AG08396 (cell line): ENCODE measurements around the gene IFNA10.
A peak's percentile ranks its signal among the peaks of the same experiment; 100 is the strongest.
"Not testable (repeated sequence)": the region's sequence is repeated elsewhere in the genome, so short reads cannot be mapped to it uniquely, and the experiment has no call there.

ENCODE experiments used
- DNase-seq: peaks from one replicate; pipeline ENCODE4 v3.0.0; 2012; ENCODE audit warnings: low spot score, mixed read lengths

IFNA10 gene

GRCh38 chr9:21207043-21207442 lies at the start of gene IFNA10:
TSS of gene IFNA10 (minus strand) at chr9:21207143. CDS start at chr9:21207097, 46 bp downstream.
- not testable (repeated sequence) for DNase-seq

DNA sequence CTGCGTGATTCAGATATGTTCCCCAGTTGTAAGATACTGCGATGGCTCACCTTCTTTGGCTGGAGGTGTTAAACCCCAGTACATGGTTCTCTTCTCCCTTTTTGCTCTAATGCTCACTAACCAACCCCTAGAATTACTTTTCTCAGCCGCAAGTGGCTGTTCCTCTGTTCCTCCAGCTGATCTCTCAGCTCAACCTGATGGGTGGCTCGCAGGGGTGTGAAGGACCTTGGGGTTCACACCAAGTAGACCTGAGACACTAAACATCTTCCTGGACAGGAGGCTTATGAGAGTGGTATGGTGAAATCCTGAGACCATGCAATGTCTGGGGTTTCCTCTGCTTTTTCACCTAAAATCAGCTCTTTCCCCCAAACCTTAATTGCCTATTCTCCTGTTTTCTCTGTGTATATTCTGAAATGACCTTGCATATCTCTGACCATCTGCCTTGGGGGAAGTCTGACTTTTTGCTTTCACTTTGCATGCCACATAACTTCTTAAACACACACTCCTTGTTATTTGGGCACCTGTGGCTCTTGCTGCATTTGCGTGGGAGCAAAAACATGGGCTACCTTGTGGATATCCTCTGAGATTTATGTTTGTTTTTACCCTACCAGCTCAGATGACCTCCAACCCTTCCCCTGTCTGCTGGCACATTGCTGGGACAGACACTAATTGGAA lies 48.7 kb upstream of the IFNA10 start:
- DNase-seq: no peak

GRCh38 chr9:21252721-21253547 lies 46.0 kb upstream of the IFNA10 start:
- DNase-seq: peak; percentile 20

GRCh38 chr9:21251638-21252037 lies 44.7 kb upstream of the IFNA10 start:
- DNase-seq: no peak

DNA sequence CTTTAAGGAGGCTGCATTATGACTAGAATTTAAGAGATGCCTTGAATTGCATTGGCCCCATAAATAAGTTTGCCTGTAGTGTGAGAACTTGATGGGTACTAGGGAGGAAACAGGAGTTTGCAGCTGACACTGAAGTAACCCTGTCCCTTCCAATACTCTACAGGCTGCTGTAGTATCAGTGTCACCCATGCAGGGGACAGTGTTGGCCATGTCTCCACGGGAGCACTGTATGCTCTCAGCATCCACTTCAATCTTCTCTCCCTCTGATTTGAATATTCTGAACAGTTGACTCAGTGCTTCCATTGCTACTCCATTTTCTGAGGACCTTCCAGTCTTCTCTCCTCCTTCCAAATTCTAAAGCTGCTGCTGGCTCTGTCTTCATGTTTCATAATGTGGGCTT lies 44.2 kb upstream of the IFNA10 start:
- DNase-seq: no peak

DNA sequence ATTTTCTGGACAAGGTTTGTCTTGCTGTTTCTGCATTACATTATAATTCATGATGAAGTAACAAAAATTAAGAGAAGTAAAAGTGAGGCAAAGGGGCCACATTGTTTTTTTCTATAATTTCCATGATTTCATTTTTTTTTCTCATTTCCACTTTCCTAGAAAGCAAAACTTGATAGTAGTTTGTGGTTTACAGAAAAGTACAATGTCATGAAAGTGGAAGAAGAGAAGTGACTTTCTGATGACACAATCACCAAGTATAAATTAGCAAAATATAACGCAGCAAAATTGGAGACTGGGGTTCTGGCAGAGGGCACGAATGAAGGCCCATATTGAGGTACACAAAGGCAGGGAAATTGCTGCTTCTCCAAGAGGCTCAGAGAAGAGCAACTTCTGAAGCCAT lies 37.9 kb upstream of the IFNA10 start:
- DNase-seq: no peak

DNA sequence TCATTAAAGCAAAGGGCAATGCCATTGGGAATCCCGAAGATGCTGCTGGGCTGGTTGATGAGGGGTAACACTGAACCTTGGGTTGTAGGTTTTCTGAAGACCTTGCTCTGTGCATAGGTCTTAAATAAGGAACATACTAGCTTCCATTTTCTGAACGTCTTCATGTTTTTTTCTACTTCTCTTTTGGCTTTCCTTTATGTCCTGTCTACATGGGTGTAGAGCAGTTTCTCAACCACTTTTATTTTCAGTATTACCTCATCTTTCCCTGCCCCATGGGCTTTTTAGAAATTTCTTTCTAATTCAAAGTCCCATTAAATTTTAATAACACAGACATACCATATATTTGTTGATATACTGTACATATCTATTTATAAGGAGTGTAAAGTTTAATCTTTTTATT lies 33.0 kb upstream of the IFNA10 start, which contains the start of gene IFNA14:
Gene IFNA14 (minus strand): TSS at position 95 of the 400 bp plus-strand sequence. CDS start 70 bp downstream, at position 25.
- no peak for DNase-seq

DNA sequence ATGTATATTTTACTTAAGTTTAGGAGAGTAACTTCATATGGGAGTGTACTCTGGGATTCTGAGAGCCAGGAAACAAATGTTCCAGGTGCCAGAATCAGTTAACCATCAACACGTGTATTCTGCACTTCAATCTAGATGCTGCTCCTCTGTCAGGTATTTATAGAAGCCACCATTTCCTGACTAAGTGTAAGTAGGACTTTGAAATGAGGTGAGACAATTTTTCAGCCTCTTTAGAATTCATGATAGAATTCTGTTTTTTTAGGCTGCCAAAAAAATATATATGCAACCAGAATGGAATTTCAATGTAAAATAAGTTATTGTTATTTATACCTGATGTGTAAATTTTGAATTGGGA lies 29.4 kb upstream of the IFNA10 start:
- DNase-seq: not testable (repeated sequence)

DNA sequence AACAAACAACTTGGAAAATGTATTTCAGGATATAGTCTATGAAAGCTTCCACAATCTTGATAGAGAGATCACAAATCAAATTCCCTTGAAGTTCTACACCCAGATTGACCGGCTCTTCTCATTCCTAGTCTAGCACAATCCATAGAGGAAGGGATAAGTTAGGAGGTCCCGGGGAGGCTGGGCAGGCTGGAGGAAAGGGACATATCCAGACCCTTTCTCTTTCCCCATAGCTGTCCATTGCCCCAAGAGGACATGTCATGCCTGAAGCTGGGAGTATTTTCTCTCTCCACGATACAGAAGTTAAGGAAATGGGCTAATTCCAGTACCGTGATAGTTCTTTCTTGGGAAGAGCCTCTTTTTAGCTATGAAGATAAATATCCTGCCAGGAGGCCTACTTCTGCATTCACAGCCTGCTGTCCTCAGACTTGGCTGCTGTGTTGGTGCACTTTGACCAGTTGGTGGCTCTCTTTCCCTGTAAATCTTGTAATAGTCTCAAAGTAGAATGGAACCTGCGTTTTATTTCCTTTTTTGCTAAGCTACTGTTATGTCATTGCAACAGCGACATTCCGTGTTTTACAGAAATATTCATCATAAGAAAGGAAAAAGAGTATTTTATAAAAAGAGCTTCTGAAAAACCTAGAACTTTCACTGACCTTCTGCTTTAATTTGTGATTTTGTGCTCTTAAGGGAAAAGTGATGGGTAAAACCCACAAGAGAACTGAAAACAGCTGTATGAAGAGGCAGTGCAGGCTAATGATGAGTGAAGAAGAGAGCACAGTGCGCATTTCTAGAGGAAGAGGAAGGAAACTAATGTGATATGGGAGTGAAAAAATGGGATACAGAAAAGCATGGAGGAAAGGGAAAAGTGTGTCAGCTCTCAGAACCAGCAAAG lies 28.8 kb upstream of the IFNA10 start:
- peak; percentile 29 for DNase-seq

DNA sequence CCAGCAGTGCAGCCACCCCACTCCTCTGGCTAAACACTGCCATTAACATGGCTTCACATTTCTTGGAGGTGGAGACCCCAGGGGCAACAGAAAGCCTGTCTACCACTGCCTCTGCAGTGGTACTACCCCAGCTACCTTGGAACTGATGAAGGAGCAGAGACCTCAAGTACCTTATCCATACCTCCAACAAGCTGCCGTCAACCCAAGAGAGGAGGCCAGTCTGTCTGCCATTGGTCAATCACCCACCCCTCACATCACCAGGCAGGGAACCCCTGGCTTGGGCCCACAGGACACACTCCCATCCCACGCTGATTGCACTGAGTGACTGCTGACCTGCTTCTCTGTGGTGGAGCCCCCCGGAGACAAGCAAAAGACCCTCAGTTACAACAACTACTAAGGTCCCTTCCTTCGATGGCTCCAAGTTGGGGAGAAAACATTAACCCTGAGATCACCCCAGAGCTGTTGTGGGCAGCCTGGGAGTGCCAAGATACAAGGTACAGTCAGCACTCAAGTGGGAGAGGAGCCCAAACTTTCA lies 27.3 kb upstream of the IFNA10 start:
- DNase-seq: no peak

DNA sequence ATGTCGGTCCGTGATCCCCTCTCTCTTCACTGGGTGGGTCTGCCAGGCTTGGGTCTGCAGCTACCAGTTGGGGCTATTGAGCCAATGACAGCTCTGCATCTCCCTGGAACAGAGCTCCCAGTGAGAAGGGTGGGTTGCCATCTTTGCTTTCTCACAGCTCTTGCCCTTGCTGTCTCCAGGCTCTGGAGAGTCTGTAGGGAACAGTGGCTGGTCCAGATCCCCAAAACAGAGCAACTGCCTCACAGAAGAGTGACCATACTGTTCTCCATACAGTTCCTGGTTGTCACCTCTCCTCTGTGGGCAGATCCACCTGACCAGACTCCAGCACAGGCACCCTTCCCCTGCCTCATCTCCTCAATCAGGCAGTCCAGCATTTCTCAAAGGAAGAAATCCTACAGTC lies 26.3 kb upstream of the IFNA10 start:
- DNase-seq: no peak

- no peak for DNase-seq
These were observed 21.2 kb upstream of the IFNA10 start, which contains the start of gene IFNA17 for GRCh38 chr9:21228122-21228521. TSS of gene IFNA17 (minus strand) at chr9:21228222. CDS start at chr9:21228173, 49 bp downstream.

DNA sequence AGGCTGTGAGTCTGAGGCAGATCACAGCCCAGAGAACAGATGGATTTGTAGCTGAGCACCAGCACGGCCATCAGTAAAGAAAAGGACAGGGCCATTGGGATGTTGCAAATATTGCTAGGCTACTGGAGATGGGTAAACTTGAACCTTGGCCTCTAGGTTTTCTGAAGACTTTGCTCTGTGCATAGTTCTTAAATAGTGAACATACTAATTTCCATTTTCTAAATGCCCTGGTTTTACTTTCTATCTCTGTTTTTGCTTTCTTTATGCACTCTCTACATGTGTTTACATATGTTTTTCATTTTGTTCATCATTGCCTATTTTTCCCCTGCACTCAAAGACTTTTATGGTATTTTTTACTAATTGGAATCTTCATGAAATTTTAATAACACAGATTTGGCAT lies 10.3 kb upstream of the IFNA10 start, which contains the start of gene IFNA16:
Gene IFNA16 (minus strand): TSS at position 101 of the 400 bp plus-strand sequence. CDS start 6 bp downstream, at position 95.
- not testable (repeated sequence) for DNase-seq

GRCh38 chr9:21213411-21214326 lies 6.7 kb upstream of the IFNA10 start:
- not testable (repeated sequence) for DNase-seq

DNA sequence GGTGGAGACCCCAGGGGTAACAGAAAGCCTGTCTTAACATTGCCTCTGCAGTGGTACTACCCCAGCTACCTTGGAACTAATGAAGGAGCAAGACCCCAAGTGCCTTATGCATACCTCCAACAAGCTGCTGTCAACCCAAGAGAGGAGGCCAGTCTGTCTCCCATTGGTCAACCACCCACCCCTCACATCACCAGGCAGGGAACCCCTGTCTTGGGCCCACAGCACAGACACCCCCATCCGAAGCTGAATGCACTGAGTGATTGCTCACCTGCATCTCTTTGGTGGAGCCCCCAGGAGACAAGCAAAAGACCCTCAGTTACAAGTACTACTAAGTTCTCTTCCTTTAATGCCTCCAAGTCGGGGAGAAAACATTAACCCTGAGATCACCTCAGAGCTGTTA lies 5.2 kb upstream of the IFNA10 start:
- not testable (repeated sequence) for DNase-seq

- not testable (repeated sequence) for DNase-seq
These were observed 3.8 kb upstream of the IFNA10 start for GRCh38 chr9:21210782-21211181.

- no peak for DNase-seq
These were observed 3.4 kb upstream of the IFNA10 start for GRCh38 chr9:21210311-21210710.

DNA sequence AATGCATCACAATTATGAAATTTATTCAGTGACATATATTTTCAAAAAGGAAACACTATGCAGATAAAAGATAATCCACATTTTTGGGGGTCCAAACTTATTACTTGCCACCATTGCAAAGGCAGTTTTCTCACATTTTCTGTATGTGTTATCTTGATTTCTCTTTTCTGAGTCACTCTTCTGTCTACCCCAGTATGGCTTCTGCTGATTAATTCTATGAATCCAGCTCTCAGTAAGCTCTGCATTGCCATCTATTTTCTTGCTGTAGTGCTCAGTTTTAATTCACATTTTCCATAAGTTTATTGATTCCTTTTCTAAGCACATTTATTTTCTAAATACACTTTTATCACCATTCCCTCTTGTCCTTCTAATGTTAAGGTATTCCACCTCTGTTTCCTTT lies 1.7 kb downstream of the IFNA10 start:
- DNase-seq: no peak

DNA sequence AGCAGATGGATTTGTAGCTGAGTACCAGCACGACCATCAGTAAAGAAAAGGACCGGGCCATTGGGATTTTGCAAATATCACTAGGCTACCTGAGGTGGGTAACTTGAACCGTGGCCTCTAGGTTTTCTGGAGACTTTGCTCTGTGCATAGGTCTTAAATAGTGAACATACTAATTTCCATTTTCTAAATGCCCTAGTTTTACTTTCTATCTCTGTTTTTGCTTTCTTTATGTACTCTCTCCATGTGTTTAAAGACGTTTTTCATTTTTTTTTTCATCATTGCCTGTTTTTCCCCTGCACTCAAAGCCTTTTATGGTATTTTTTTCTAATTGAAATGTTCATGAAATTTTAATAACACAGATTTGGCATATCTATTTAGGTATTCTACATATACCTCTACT lies 4.8 kb downstream of the IFNA10 start, which contains the start of gene IFNA7:
Gene IFNA7 (minus strand): TSS at position 101 of the 400 bp plus-strand sequence. CDS start 40 bp downstream, at position 61.
- DNase-seq: not testable (repeated sequence)
